Osteoblast (primary cell): ENCODE data around the gene A2M. TPM values are rescaled to one million over a fixed set of nuclear protein-coding genes. Genes with fewer than 3 reads are reported as not detected.
"Not testable (repeated sequence)": the region's sequence is repeated elsewhere in the genome, so short reads cannot be mapped to it uniquely, and the experiment has no call there.

Experiments used
- DNase-seq: peaks from one replicate; pipeline ENCODE4 v3.0.0; 2011; ENCODE audit warnings: low spot score, mixed read lengths; ENCODE audit not compliant: insufficient read length; ENCODE audit errors: missing footprints
- H2AFZ ChIP-seq: 2 replicates; pipeline ENCODE4 v1.6.0; 2011; ENCODE audit warnings: mild to moderate bottlenecking, low read length
- H3K27ac ChIP-seq: 2 replicates; pipeline ENCODE4 v1.5.1; 2011; ENCODE audit warnings: mild to moderate bottlenecking, low read depth, low read length, moderate library complexity
- H3K27me3 ChIP-seq: 2 replicates; pipeline ENCODE4 v1.6.0; 2012; ENCODE audit warnings: mild to moderate bottlenecking, control low read depth, inconsistent platforms, low read length, moderate library complexity; ENCODE audit not compliant: insufficient read depth
- H3K36me3 ChIP-seq: 2 replicates; pipeline ENCODE4 v1.5.1; 2011; ENCODE audit warnings: mild to moderate bottlenecking, low read length, control low read depth, moderate library complexity; ENCODE audit not compliant: insufficient read depth
- H3K4me1 ChIP-seq: 2 replicates; pipeline ENCODE4 v1.5.1; 2011; ENCODE audit warnings: mild to moderate bottlenecking, low read length, control low read depth, moderate library complexity; ENCODE audit not compliant: insufficient read depth
- H3K4me2 ChIP-seq: 2 replicates; pipeline ENCODE4 v1.6.0; 2011; ENCODE audit warnings: mild to moderate bottlenecking, low read length; ENCODE audit not compliant: insufficient read depth
- H3K4me3 ChIP-seq: fragments of 200-600 bp; sonication (generic); 3 replicates; pipeline ENCODE4 v1.5.1; 2012; ENCODE audit warnings: mild to moderate bottlenecking, low read length, inconsistent platforms; ENCODE audit not compliant: insufficient read depth
- H3K79me2 ChIP-seq: 2 replicates; pipeline ENCODE4 v1.6.0; 2012; ENCODE audit warnings: mild to moderate bottlenecking, low read length, control low read depth, inconsistent platforms; ENCODE audit not compliant: insufficient read depth
- H3K9me3 ChIP-seq: 2 replicates; pipeline ENCODE4 v1.5.1; 2011; ENCODE audit warnings: low read depth, low read length, control low read depth
- H4K20me1 ChIP-seq: 2 replicates; pipeline ENCODE4 v1.6.0; 2012; ENCODE audit warnings: mild to moderate bottlenecking, low read length, control low read depth; ENCODE audit not compliant: insufficient read depth
- CTCF ChIP-seq: IDR thresholded peaks from 2 replicates; pipeline ENCODE4 v1.5.1; 2011; ENCODE audit warnings: mild to moderate bottlenecking, low read depth, low read length, moderate library complexity; ENCODE audit errors: extremely low read depth
- total RNA-seq: library from RNA; depleted of rRNA; stranded (reverse); fragments of >200 nt; gene quantifications from 2 replicates; pipeline ENCODE4 v1.2.3, GENCODE V29; 2012

Gene A2M
- total RNA-seq, 1 donor = 2.2 TPM

- TF ChIP-seq CTCF = no peak
Measured at GRCh38 chr12:9143137-9143536, 27.4 kb upstream of the A2M start.

GRCh38 chr12:9139588-9140290, 24.0 kb upstream of the A2M start:
- H3K4me1 ChIP-seq, H3K4me3 ChIP-seq, H3K79me2 ChIP-seq, H4K20me1 ChIP-seq, H3K27me3 ChIP-seq, H3K36me3 ChIP-seq, DNase-seq, H3K9me3 ChIP-seq, H2AFZ ChIP-seq, H3K27ac ChIP-seq, H3K4me2 ChIP-seq: not testable (repeated sequence)

More at GRCh38 chr12:9143137-9143536, 27.4 kb upstream of the A2M start:
- no peaks in the 10 kb centered on the region for H3K9me3 ChIP-seq
- H4K20me1 ChIP-seq = no peaks in the 10 kb centered on the region
- H3K36me3 ChIP-seq = no peaks in the 10 kb centered on the region
- no peaks in the 10 kb centered on the region for H3K27me3 ChIP-seq
- no peak overlapping the region for H2AFZ ChIP-seq
- H3K4me1 ChIP-seq = no peaks in the 10 kb centered on the region
- no peak overlapping the region for H3K27ac ChIP-seq
- no peaks in the 10 kb centered on the region for H3K79me2 ChIP-seq
- DNase-seq = no peak
- H3K4me2 ChIP-seq = no peak overlapping the region
- no peak overlapping the region for H3K4me3 ChIP-seq

GRCh38 chr12:9135903-9136310, 20.2 kb upstream of the A2M start:
- Histone ChIP-seq H3K4me2 (no peak overlapping the region), H3K27ac (no peak overlapping the region), H2AFZ (no peak overlapping the region), H3K79me2 (no peaks in the 10 kb centered on the region), H3K4me1 (no peaks in the 10 kb centered on the region), H3K36me3 (no peaks in the 10 kb centered on the region), H3K27me3 (no peaks in the 10 kb centered on the region), H4K20me1 (no peaks in the 10 kb centered on the region), H3K9me3 (no peaks in the 10 kb centered on the region), H3K4me3 (no peak overlapping the region)
- DNase-seq = no peak
- no peak for TF ChIP-seq CTCF

- Histone ChIP-seq H3K4me2 (no peak overlapping the region), H4K20me1 (no peaks in the 10 kb centered on the region), H3K4me1 (no peaks in the 10 kb centered on the region), H3K9me3 (no peaks in the 10 kb centered on the region), H3K36me3 (no peaks in the 10 kb centered on the region), H3K27ac (no peak overlapping the region), H3K79me2 (no peaks in the 10 kb centered on the region), H2AFZ (no peak overlapping the region), H3K4me3 (no peak overlapping the region), H3K27me3 (no peaks in the 10 kb centered on the region)
- TF ChIP-seq CTCF = no peak
- no peak for DNase-seq
Measured at GRCh38 chr12:9134981-9135628, 19.4 kb upstream of the A2M start.
